Measurements from ENCODE around the gene AUTS2.

Gene AUTS2

GRCh38 chr7:69826283-69826682, 228.0 kb downstream of the AUTS2 start:
- no peak for DNase-seq

GRCh38 chr7:69827140-69827539, 228.9 kb downstream of the AUTS2 start:
- no peak for DNase-seq

GRCh38 chr7:69827558-69827957, 229.3 kb downstream of the AUTS2 start:
- peak in 1 of 2 donors; percentile 9 for DNase-seq

GRCh38 chr7:69832356-69832755, 234.1 kb downstream of the AUTS2 start:
- no peak for DNase-seq

GRCh38 chr7:69833964-69834363, 235.7 kb downstream of the AUTS2 start:
- DNase-seq, result no peak

- no peak for DNase-seq
These were observed 238.4 kb downstream of the AUTS2 start for GRCh38 chr7:69836702-69837101.

- DNase-seq, result no peak
These were observed 239.3 kb downstream of the AUTS2 start for GRCh38 chr7:69837387-69838068.

GRCh38 chr7:69839782-69840181, 241.5 kb downstream of the AUTS2 start:
- DNase-seq, result no peak

- DNase-seq, result no peak
These were observed 242.0 kb downstream of the AUTS2 start for GRCh38 chr7:69840248-69840647.

GRCh38 chr7:69843653-69844052, 245.4 kb downstream of the AUTS2 start:
- DNase-seq, result no peak

GRCh38 chr7:69844264-69844868, 246.1 kb downstream of the AUTS2 start:
- no peak for DNase-seq

- no peak for DNase-seq
These were observed 247.6 kb downstream of the AUTS2 start for GRCh38 chr7:69845721-69846495.

GRCh38 chr7:69847921-69848612, 249.8 kb downstream of the AUTS2 start:
- no peak for DNase-seq

GRCh38 chr7:69849268-69849667, 251.0 kb downstream of the AUTS2 start:
- peak in 1 of 2 donors; percentile 7 for DNase-seq

GRCh38 chr7:69857014-69857413, 258.7 kb downstream of the AUTS2 start:
- DNase-seq, result no peak

- DNase-seq, result no peak
These were observed 260.2 kb downstream of the AUTS2 start for GRCh38 chr7:69858471-69858870.

- no peak for DNase-seq
These were observed 261.1 kb downstream of the AUTS2 start for GRCh38 chr7:69859342-69859741.

GRCh38 chr7:69860486-69860885, 262.2 kb downstream of the AUTS2 start:
- no peak for DNase-seq

- DNase-seq, result no peak
These were observed 262.8 kb downstream of the AUTS2 start for GRCh38 chr7:69860941-69861622.

- no peak for DNase-seq
These were observed 264.3 kb downstream of the AUTS2 start for GRCh38 chr7:69862413-69863064.

- no peak for DNase-seq
These were observed 266.0 kb downstream of the AUTS2 start for GRCh38 chr7:69864274-69864673.

GRCh38 chr7:69864822-69865221, 266.5 kb downstream of the AUTS2 start:
- no peak for DNase-seq

Measured in inflammatory macrophage treated with lipopolysaccharide for 1 hour (primary cell).